NCI-H69 (cell line): Measurements from ENCODE around the gene PKN1.
"Not testable (repeated sequence)": the region's sequence is repeated elsewhere in the genome, so short reads cannot be mapped to it uniquely, and the experiment has no call there.

Source experiments
- DNase-seq: peaks from one replicate; lab custom pipeline; 2025; lab: John Stamatoyannopoulos, UW

The PKN1 gene

GRCh38 chr19:14432791-14433553 is at the start of gene PKN1:
Gene PKN1 (plus strand): TSS chr19:14433306. CDS start chr19:14433522, 216 bp downstream.
- DNase-seq, result peak; percentile 87

- no peak for DNase-seq
These were observed 49.2 kb upstream of the PKN1 start for GRCh38 chr19:14383661-14384555.

- DNase-seq, result no peak
These were observed 47.6 kb upstream of the PKN1 start for GRCh38 chr19:14385492-14385891.

GRCh38 chr19:14390548-14390947 is 42.6 kb upstream of the PKN1 start:
- no peak for DNase-seq

- DNase-seq, result no peak
These were observed 41.8 kb upstream of the PKN1 start for GRCh38 chr19:14391156-14391821.

- peak; percentile 24 for DNase-seq
These were observed 39.8 kb upstream of the PKN1 start for GRCh38 chr19:14393329-14393728.

GRCh38 chr19:14394167-14394566 is 38.9 kb upstream of the PKN1 start:
- DNase-seq, result no peak

GRCh38 chr19:14395262-14395661 is 37.8 kb upstream of the PKN1 start:
- DNase-seq, result no peak

GRCh38 chr19:14395710-14396336 is 37.3 kb upstream of the PKN1 start:
- DNase-seq, result no peak

GRCh38 chr19:14396730-14397129 is 36.4 kb upstream of the PKN1 start:
- DNase-seq, result not testable (repeated sequence)

- DNase-seq, result not testable (repeated sequence)
These were observed 35.9 kb upstream of the PKN1 start for GRCh38 chr19:14397168-14397567.

- no peak for DNase-seq
These were observed 32.1 kb upstream of the PKN1 start for GRCh38 chr19:14400951-14401431.

- no peak for DNase-seq
These were observed 31.5 kb upstream of the PKN1 start for GRCh38 chr19:14401468-14402195.

GRCh38 chr19:14402332-14403144 is 30.6 kb upstream of the PKN1 start:
- no peak for DNase-seq

GRCh38 chr19:14403145-14403930 is 29.8 kb upstream of the PKN1 start:
- not testable (repeated sequence) for DNase-seq

GRCh38 chr19:14404312-14404711 is 28.8 kb upstream of the PKN1 start:
- DNase-seq, result peak; percentile 43

GRCh38 chr19:14405380-14405757 is 27.7 kb upstream of the PKN1 start:
- DNase-seq, result no peak

- peak; percentile 96 for DNase-seq
These were observed 27.1 kb upstream of the PKN1 start for GRCh38 chr19:14405758-14406644.
